Thyroid gland (tissue), 4 donors: ENCODE results near the gene P2RY11.

Source experiments
- CTCF ChIP-seq, 6 experiments: fragments of 200-600 bp in 3 of 6; fragments of 450-650 bp in 3 of 6; sonication (generic) in 3 of 6; IDR thresholded peaks; one replicate each; pipeline ENCODE4 v1.5.1; 2016 to 2019; ENCODE audit warnings: antibody characterized with exemption in 6 of 6, mild to moderate bottlenecking in 2 of 6, inconsistent platforms in 1 of 6, moderate library complexity in 1 of 6
- POLR2A ChIP-seq, 2 donors: fragments of 450-650 bp; IDR thresholded peaks; one replicate each; pipeline ENCODE4 v1.6.1; 2017; ENCODE audit warnings: antibody characterized with exemption in 2 of 2, mild to moderate bottlenecking in 2 of 2, moderate library complexity in 1 of 2

GRCh38 chr19:10104665-10105508 is 6.6 kb upstream of the P2RY11 start:
- no peak for TF ChIP-seq CTCF (IDR thresholded peaks at IDR 0.05)
- TF ChIP-seq POLR2A (IDR thresholded peaks at IDR 0.05), result no peak
